C4-2B (cell line): ENCODE results near the gene MARS1.

Experiments
- ZFX ChIP-seq: fragments of 450-650 bp; IDR thresholded peaks from 2 replicates; pipeline ENCODE4 v1.6.1; 2017
- TF ChIP-seq, protein P1 (sequence below): fragments of 450-650 bp; conservative IDR thresholded peaks from 2 replicates; pipeline ENCODE4 v1.5.1; 2017; ENCODE audit warnings: mild to moderate bottlenecking

DNA sequence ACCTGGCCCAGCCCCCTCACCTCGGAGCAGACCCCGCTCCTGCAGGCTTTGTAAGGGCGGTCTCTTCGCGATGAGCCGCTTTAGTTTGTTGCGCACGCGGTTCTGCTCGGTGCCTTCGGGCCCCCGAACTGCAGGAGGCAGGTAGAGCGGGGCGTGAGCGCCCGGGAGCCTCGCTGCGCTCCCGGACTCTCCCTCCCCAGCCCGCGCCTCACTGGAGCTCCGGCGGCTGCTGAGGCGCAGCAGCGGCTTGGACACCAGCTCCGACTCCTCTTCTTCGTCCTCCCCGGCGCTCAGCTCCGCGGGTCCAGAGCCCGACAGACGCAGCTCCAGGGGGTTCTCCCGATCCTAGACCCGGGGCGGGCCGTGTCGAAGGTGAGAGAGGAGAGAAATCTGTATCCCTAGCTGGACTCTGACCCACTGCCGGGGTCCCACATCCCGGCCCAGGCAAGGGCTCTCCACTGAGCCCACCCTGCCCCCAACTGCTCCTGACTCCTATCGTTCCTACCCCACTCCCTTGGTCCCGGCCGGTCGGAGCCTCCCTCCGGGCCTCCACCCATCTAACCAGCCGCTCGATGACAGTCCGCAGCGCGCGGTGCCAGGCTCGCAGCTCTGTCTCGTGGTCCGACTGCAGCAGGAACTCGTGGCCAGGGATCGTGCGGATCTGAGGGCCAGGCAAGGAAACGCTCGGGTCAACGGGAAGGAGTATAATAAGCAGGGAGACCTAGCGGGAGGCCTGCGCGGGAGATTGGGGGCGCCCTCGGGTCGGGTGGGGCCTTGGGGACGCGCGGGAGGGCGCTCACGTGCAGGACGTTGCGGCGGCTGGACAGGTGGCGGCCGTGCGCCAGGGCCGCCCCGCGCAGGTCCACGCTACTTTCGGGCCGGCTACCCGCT lies 12.4 kb upstream of the MARS1 start:
- TF ChIP-seq, protein P1, sequence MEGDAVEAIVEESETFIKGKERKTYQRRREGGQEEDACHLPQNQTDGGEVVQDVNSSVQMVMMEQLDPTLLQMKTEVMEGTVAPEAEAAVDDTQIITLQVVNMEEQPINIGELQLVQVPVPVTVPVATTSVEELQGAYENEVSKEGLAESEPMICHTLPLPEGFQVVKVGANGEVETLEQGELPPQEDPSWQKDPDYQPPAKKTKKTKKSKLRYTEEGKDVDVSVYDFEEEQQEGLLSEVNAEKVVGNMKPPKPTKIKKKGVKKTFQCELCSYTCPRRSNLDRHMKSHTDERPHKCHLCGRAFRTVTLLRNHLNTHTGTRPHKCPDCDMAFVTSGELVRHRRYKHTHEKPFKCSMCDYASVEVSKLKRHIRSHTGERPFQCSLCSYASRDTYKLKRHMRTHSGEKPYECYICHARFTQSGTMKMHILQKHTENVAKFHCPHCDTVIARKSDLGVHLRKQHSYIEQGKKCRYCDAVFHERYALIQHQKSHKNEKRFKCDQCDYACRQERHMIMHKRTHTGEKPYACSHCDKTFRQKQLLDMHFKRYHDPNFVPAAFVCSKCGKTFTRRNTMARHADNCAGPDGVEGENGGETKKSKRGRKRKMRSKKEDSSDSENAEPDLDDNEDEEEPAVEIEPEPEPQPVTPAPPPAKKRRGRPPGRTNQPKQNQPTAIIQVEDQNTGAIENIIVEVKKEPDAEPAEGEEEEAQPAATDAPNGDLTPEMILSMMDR: no peak
- TF ChIP-seq ZFX: no peak
